Subcutaneous abdominal adipose tissue (tissue), 5 donors: ENCODE data around the gene ISM2.
"Not testable (repeated sequence)": the region's sequence is repeated elsewhere in the genome, so short reads cannot be mapped to it uniquely, and the experiment has no call there.

Experiments used
- H3K27ac ChIP-seq: one replicate; pipeline ENCODE4 v1.7.0; 2013; ENCODE audit warnings: low read depth, mild to moderate bottlenecking, inconsistent platforms, low read length, moderate library complexity
- H3K27me3 ChIP-seq, 5 donors: one replicate each; pipeline ENCODE4 v1.7.0; 2013; ENCODE audit warnings: low read length in 5 of 5, inconsistent platforms in 1 of 5; ENCODE audit not compliant: control insufficient read depth in 5 of 5, insufficient read depth in 4 of 5
- H3K36me3 ChIP-seq, 5 donors: one replicate each; pipeline ENCODE4 v1.7.0; 2013; ENCODE audit warnings: low read length in 5 of 5; ENCODE audit not compliant: control insufficient read depth in 5 of 5, insufficient read depth in 5 of 5
- H3K4me1 ChIP-seq, 5 donors: one replicate each; pipeline ENCODE4 v1.7.0; 2013; ENCODE audit warnings: low read length in 5 of 5, mild to moderate bottlenecking in 3 of 5, moderate library complexity in 1 of 5; ENCODE audit not compliant: control insufficient read depth in 5 of 5, insufficient read depth in 5 of 5
- H3K4me3 ChIP-seq, 5 donors: one replicate each; pipeline ENCODE4 v1.7.0; 2013; ENCODE audit warnings: low read length in 5 of 5, low read depth in 1 of 5
- H3K9ac ChIP-seq, 5 donors: one replicate each; pipeline ENCODE4 v1.7.0; 2013; ENCODE audit warnings: low read length in 5 of 5, mild to moderate bottlenecking in 4 of 5, moderate library complexity in 3 of 5
- H3K9me3 ChIP-seq, 5 donors: one replicate each; pipeline ENCODE4 v1.7.0; 2013; ENCODE audit warnings: low read length in 5 of 5; ENCODE audit not compliant: control insufficient read depth in 5 of 5
- donor health status: healthy.
- donor health status: healthy.
- donor health status: healthy.
- donor health status: healthy.
- donor health status: healthy.

ISM2 gene

DNA sequence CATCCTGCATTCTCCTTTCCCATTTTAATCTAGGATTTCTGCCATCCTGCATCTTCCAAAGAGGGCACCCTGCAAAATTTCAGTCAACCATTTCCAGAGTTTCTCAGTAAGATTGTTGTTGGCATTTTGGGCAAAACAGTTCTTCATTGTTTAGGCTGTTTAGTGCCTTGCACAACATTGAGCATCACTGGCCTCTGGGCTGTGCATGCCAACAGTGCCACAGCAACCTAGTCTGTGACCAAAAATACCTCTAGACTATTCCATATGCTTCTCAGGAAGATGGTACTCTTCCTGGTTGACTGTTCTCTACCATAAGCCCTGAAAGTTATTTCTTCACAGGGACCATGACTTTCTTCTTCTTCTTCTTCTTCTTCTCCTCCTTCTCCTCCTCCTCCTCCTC, 32.5 kb upstream of the ISM2 start:
- Histone ChIP-seq H3K27ac (no peak overlapping the region), H3K36me3 (peaks cover 2 to 13% (median 7%) of the 10 kb centered on the region in 5 donors), H3K27me3 (no peaks in the 10 kb centered on the region), H3K4me3 (no peak overlapping the region), H3K9ac (no peak overlapping the region), H3K9me3 (no peaks in the 10 kb centered on the region), H3K4me1 (no peaks in the 10 kb centered on the region)

DNA sequence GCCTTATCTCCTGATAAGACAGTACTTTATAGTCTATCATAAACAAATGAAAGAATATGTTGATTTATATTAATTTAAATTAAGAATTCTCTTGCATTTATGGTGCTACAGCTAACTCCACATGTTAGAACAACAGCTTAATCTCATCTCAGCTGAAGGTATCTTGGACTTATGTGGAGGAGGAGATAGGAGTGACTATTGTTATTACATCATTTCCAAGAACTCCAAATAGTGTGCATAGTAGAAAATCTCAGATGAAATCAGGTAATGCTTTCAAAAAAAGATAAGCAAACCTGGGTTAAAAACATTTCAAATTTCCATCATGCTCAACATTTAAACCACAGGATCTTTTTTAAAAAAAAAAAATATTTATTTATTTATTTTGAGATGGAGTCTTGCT, 31.3 kb upstream of the ISM2 start:
- Histone ChIP-seq H3K9me3 (no peaks in the 10 kb centered on the region), H3K36me3 (peaks cover 2 to 9% (median 3%) of the 10 kb centered on the region in 5 donors), H3K27ac (no peak overlapping the region), H3K4me1 (no peaks in the 10 kb centered on the region), H3K27me3 (no peaks in the 10 kb centered on the region), H3K9ac (no peak overlapping the region), H3K4me3 (no peak overlapping the region)

DNA sequence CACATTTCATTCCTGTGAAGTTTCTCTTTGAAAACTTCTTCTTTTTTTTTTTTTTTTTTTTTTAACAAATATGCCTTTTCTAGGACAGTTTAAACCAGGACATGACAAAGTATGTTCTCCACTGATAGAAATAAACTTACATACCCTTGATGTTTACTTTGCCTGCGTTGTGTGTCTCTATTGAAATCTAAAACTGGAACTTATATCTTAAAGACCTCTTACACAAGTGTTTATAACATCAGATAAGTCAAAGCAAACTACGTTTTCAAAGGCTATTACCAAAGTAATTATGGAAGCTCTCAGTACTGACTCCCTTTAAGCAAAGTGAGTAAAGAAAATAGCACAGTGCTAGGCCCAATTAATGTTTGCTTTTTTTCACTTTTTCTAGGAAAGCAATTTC, 30.6 kb upstream of the ISM2 start:
- no peaks in the 10 kb centered on the region for H3K9me3 ChIP-seq
- no peak overlapping the region for H3K4me3 ChIP-seq
- H3K27me3 ChIP-seq = no peaks in the 10 kb centered on the region
- no peak overlapping the region for H3K9ac ChIP-seq
- H3K36me3 ChIP-seq = peaks cover 0 to 8% (median 3%) of the 10 kb centered on the region in 5 donors
- H3K27ac ChIP-seq = no peak overlapping the region
- no peaks in the 10 kb centered on the region for H3K4me1 ChIP-seq

DNA sequence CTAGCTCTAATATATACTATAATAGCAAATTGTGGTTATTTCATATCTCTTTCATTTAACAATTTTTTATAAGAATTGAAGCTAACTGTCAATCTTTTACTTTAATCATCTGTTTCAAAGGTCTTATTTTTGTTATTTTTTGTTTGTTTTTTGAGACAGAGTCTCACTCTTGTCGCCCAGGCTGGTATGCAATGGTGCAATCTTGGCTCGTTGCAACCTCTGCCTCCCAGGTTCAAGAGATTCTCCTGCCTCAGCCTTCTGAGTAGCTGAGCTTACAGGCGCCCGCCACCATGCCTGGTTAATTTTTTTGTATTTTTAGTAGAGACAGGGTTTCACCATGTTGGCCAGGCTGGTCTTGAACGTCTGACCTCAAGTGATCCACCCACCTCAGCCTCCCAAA, 30.1 kb upstream of the ISM2 start:
- not testable (repeated sequence) for H3K4me1 ChIP-seq, H3K4me3 ChIP-seq, H3K27ac ChIP-seq, H3K9ac ChIP-seq, H3K36me3 ChIP-seq, H3K9me3 ChIP-seq, H3K27me3 ChIP-seq

DNA sequence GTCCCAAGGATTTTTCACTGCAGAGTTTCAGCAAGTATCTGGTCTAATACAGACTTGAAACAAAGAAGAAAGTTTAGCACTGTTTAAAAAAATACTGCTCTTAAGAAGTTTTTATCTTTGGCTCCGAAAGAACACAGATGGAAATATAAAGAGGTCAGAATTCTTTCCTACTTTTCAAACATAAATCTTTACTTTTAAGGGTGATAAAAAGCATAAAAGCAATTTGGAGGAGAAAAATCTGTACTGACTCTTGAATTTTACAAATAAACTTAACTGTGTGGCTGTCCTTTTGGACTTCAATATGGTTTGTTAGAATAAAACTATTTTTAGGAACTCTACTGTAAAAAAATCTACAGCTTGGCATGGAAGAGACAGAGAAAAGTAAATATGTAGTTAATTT, 27.6 kb upstream of the ISM2 start:
- H3K9ac ChIP-seq = no peak overlapping the region
- no peaks in the 10 kb centered on the region for H3K4me1 ChIP-seq
- no peak overlapping the region for H3K27ac ChIP-seq
- H3K9me3 ChIP-seq = no peaks in the 10 kb centered on the region
- no peak overlapping the region for H3K4me3 ChIP-seq
- H3K27me3 ChIP-seq = no peaks in the 10 kb centered on the region
- H3K36me3 ChIP-seq = peaks cover 2 to 13% (median 5%) of the 10 kb centered on the region in 5 donors

GRCh38 chr14:77524536-77524935, 25.9 kb upstream of the ISM2 start:
- no peaks in the 10 kb centered on the region for H3K27me3 ChIP-seq
- H3K9me3 ChIP-seq = no peaks in the 10 kb centered on the region
- H3K9ac ChIP-seq = no peak overlapping the region
- peaks cover 13 to 22% (median 15%) of the 10 kb centered on the region in 5 donors for H3K36me3 ChIP-seq
- H3K4me1 ChIP-seq = no peaks in the 10 kb centered on the region
- no peak overlapping the region for H3K27ac ChIP-seq
- no peak overlapping the region for H3K4me3 ChIP-seq

GRCh38 chr14:77523109-77523508, 24.5 kb upstream of the ISM2 start:
- Histone ChIP-seq H3K9me3 (no peaks in the 10 kb centered on the region), H3K4me1 (no peaks in the 10 kb centered on the region), H3K4me3 (no peak overlapping the region), H3K27me3 (no peaks in the 10 kb centered on the region), H3K36me3 (peaks cover 13 to 37% (median 23%) of the 10 kb centered on the region in 5 donors), H3K9ac (no peak overlapping the region), H3K27ac (no peak overlapping the region)

- no peak overlapping the region for H3K9ac ChIP-seq
- H3K4me3 ChIP-seq = no peak overlapping the region
- H3K27ac ChIP-seq = no peak overlapping the region
- peaks cover 16 to 49% (median 30%) of the 10 kb centered on the region in 5 donors for H3K36me3 ChIP-seq
- H3K9me3 ChIP-seq = no peaks in the 10 kb centered on the region
- H3K27me3 ChIP-seq = no peaks in the 10 kb centered on the region
- no peaks in the 10 kb centered on the region for H3K4me1 ChIP-seq
Observed at GRCh38 chr14:77520555-77520954, 21.9 kb upstream of the ISM2 start.

DNA sequence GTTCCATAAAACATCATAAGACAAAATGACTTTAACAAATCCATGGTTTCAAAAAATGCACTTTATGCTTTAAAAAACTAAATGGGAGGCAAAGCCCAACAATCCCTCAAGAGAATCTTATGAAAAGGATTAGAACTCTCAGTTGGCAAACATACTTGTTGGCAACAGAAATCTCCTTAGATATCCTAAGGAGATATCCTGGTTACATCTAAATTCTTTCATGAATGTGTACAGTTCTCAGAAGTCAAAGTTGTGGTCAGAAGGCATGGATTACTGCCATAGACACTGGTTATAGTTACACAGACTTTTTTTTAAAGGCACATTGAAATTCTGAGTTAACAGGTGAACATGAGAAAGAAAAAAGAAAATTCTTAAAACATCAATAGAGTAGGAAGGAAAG, 17.5 kb upstream of the ISM2 start:
- Histone ChIP-seq H3K9ac (no peak overlapping the region), H3K4me3 (no peak overlapping the region), H3K4me1 (no peaks in the 10 kb centered on the region), H3K27me3 (no peaks in the 10 kb centered on the region), H3K36me3 (peaks cover 20 to 65% (median 49%) of the 10 kb centered on the region in 5 donors), H3K27ac (no peak overlapping the region), H3K9me3 (no peaks in the 10 kb centered on the region)

GRCh38 chr14:77511486-77512162, 13.0 kb upstream of the ISM2 start:
- no peaks in the 10 kb centered on the region for H3K27me3 ChIP-seq
- no peak overlapping the region for H3K4me3 ChIP-seq
- H3K9me3 ChIP-seq = no peaks in the 10 kb centered on the region
- H3K9ac ChIP-seq = no peak overlapping the region
- H3K27ac ChIP-seq = no peak overlapping the region
- peaks cover 18 to 55% (median 47%) of the 10 kb centered on the region in 5 donors for H3K36me3 ChIP-seq
- H3K4me1 ChIP-seq = peaks cover 0 to 11% (median 9%) of the 10 kb centered on the region in 5 donors
